GM12891 (cell line): Measurements from ENCODE around the gene TRPV2.

Experiments used
- DNase-seq: peaks from one replicate; pipeline ENCODE4 v3.0.0; 2011; ENCODE audit warnings: low spot score; ENCODE audit not compliant: insufficient read length
- FAIRE-seq: peaks from 2 replicates; lab custom pipeline; 2011; peaks lifted over from hg19 to GRCh38; lab: Jason Lieb, UNC
- PAX5 ChIP-seq: IDR thresholded peaks from 2 replicates; pipeline ENCODE4 v1.6.1; 2011; ENCODE audit warnings: low read length, moderate library complexity, mild to moderate bottlenecking; ENCODE audit not compliant: insufficient read depth, severe bottlenecking
- POLR2A ChIP-seq: IDR thresholded peaks from 2 replicates; pipeline ENCODE4 v1.6.1; 2011; ENCODE audit warnings: low read depth, low read length, control low read depth
- POLR2AphosphoS5 ChIP-seq: IDR thresholded peaks from 2 replicates; pipeline ENCODE4 v1.6.1; 2011; ENCODE audit warnings: low read depth, low read length, control low read depth
- POU2F2 ChIP-seq: IDR thresholded peaks from 2 replicates; pipeline ENCODE4 v1.6.1; 2011; ENCODE audit warnings: low read depth, mild to moderate bottlenecking, control low read depth, low read length, moderate library complexity
- SPI1 ChIP-seq: IDR thresholded peaks from 2 replicates; pipeline ENCODE4 v1.6.1; 2011; ENCODE audit warnings: low read depth, low read length, control low read depth
- TAF1 ChIP-seq: IDR thresholded peaks from 2 replicates; pipeline ENCODE4 v1.6.1; 2011; ENCODE audit warnings: low read depth, low read length, control low read depth

TRPV2 gene

GRCh38 chr17:16465861-16466338, 50.5 kb downstream of the TRPV2 start:
- FAIRE-seq: no peak
- TF ChIP-seq POU2F2 (no peak), POLR2AphosphoS5 (no peak), TAF1 (no peak), POLR2A (no peak)
- no peak for DNase-seq

GRCh38 chr17:16466407-16466806, 51.0 kb downstream of the TRPV2 start:
- no peak for FAIRE-seq
- DNase-seq: no peak
- TF ChIP-seq SPI1 (no peak), PAX5 (no peak), TAF1 (no peak), POU2F2 (no peak), POLR2A (no peak), POLR2AphosphoS5 (no peak)

- DNase-seq: no peak
- no peak for FAIRE-seq
- TF ChIP-seq POLR2A (no peak), TAF1 (no peak), POLR2AphosphoS5 (no peak), PAX5 (no peak), SPI1 (no peak), POU2F2 (no peak)
Observed at GRCh38 chr17:16467044-16467443, 51.7 kb downstream of the TRPV2 start.

- TF ChIP-seq POLR2A (no peak), PAX5 (no peak), POLR2AphosphoS5 (no peak), POU2F2 (no peak), TAF1 (no peak), SPI1 (no peak)
- FAIRE-seq: no peak
- no peak for DNase-seq
Observed at GRCh38 chr17:16467886-16468285, 52.5 kb downstream of the TRPV2 start.

- no peak for FAIRE-seq
- TF ChIP-seq SPI1 (no peak), PAX5 (no peak), POLR2AphosphoS5 (no peak), POLR2A (no peak)
- no peak for DNase-seq
Observed at GRCh38 chr17:16468428-16468992, 53.1 kb downstream of the TRPV2 start.

GRCh38 chr17:16470265-16470664, 54.9 kb downstream of the TRPV2 start:
- FAIRE-seq: no peak
- no peak for DNase-seq
- no peak for TF ChIP-seq POU2F2
- TF ChIP-seq PAX5: no peak
- TF ChIP-seq POLR2A: no peak
- TF ChIP-seq TAF1: no peak
- no peak for TF ChIP-seq SPI1
- no peak for TF ChIP-seq POLR2AphosphoS5

GRCh38 chr17:16471295-16471694, 55.9 kb downstream of the TRPV2 start:
- TF ChIP-seq SPI1 (no peak), PAX5 (no peak), POLR2AphosphoS5 (no peak), POU2F2 (no peak), TAF1 (no peak), POLR2A (no peak)
- no peak for FAIRE-seq

GRCh38 chr17:16472539-16472938, 57.2 kb downstream of the TRPV2 start:
- TF ChIP-seq POU2F2 (no peak), PAX5 (no peak), SPI1 (no peak), POLR2AphosphoS5 (no peak), POLR2A (no peak), TAF1 (no peak)
- DNase-seq (no peak), FAIRE-seq (no peak)

More at GRCh38 chr17:16471295-16471694, 55.9 kb downstream of the TRPV2 start:
- DNase-seq: no peak

- FAIRE-seq (no peak), DNase-seq (no peak)
- no peak for TF ChIP-seq POLR2A
- TF ChIP-seq POLR2AphosphoS5: no peak
- no peak for TF ChIP-seq TAF1
- no peak for TF ChIP-seq SPI1
- no peak for TF ChIP-seq POU2F2
- no peak for TF ChIP-seq PAX5
Observed at GRCh38 chr17:16473044-16474011, 58.0 kb downstream of the TRPV2 start.
